WTC11 (cell line): Measurements from ENCODE around the gene MAP1B. TPM values are rescaled to one million over a fixed set of nuclear protein-coding genes. Genes with fewer than 3 reads are reported as not detected.
A peak's percentile ranks its signal among the peaks of the same experiment; 100 is the strongest.

Experiments
- ATAC-seq: fragments of 200-7000 bp; cut with Tn5 transposase; 2 replicates; pipeline ENCODE4 v1.10.0; 2021; ENCODE audit warnings: mild to moderate bottlenecking, moderate library complexity
- CTCF ChIA-PET: fragments of 300-600 bp; sonication (Branson Sonifier 250); formaldehyde crosslinking; loops from one replicate; lab custom pipeline; 2021; ENCODE audit warnings: antibody characterized with exemption; lab: Charles Lee
- POLR2A ChIA-PET: fragments of 350-600 bp; sonication (Branson Sonifier 250); formaldehyde crosslinking; loops from one replicate; lab custom pipeline; 2021; ENCODE audit warnings: antibody characterized with exemption; lab: Charles Lee
- DNase-seq: peaks from one replicate; pipeline ENCODE4 v3.0.0; 2021; ENCODE audit warnings: low spot score
- H3K27ac Mint-ChIP-seq: 2 replicates; pipeline ENCODE4 v1.8.0; 2021; ENCODE audit warnings: mixed read lengths
- H3K27me3 Mint-ChIP-seq: 2 replicates; pipeline ENCODE4 v1.8.0; 2021; ENCODE audit warnings: low read depth, mild to moderate bottlenecking, moderate library complexity, mixed read lengths
- H3K36me3 Mint-ChIP-seq: 2 replicates; pipeline ENCODE4 v1.8.0; 2021; ENCODE audit warnings: mixed read lengths
- H3K4me1 Mint-ChIP-seq: 2 replicates; pipeline ENCODE4 v1.8.0; 2022; ENCODE audit warnings: mixed read lengths
- H3K4me3 Mint-ChIP-seq: 2 replicates; pipeline ENCODE4 v1.8.0; 2021; ENCODE audit warnings: mild to moderate bottlenecking, moderate library complexity, mixed read lengths
- H3K9me3 Mint-ChIP-seq: 2 replicates; pipeline ENCODE4 v1.8.0; 2021; ENCODE audit warnings: mixed read lengths
- CBFB ChIP-seq: sonication (generic); formaldehyde crosslinking; IDR thresholded peaks from 2 replicates; pipeline ENCODE4 v1.8.1; 2022; ENCODE audit warnings: mild to moderate bottlenecking, low read depth, missing genetic modification reagents
- ELF4 ChIP-seq: sonication (generic); formaldehyde crosslinking; IDR thresholded peaks from 2 replicates; pipeline ENCODE4 v1.8.1; 2022; ENCODE audit warnings: low read depth, mild to moderate bottlenecking, moderate library complexity, missing genetic modification reagents
- ESRRA ChIP-seq: sonication (generic); formaldehyde crosslinking; IDR thresholded peaks from 2 replicates; pipeline ENCODE4 v1.8.1; 2022; ENCODE audit warnings: mild to moderate bottlenecking, missing genetic modification reagents, borderline replicate concordance
- ETV6 ChIP-seq: sonication (generic); formaldehyde crosslinking; IDR thresholded peaks from 2 replicates; pipeline ENCODE4 v1.8.1; 2022; ENCODE audit warnings: mild to moderate bottlenecking, missing genetic modification reagents
- HMGA2 ChIP-seq: fragments of 250-450 bp; sonication (Bioruptor Pico); IDR thresholded peaks from 2 replicates; pipeline ENCODE4 v1.4.0; 2021; ENCODE audit warnings: mild to moderate bottlenecking, moderate library complexity
- KAT7 ChIP-seq: sonication (generic); formaldehyde crosslinking; IDR thresholded peaks from 2 replicates; pipeline ENCODE4 v1.8.1; 2023; ENCODE audit warnings: missing genetic modification reagents, mild to moderate bottlenecking, borderline replicate concordance
- MXD4 ChIP-seq: fragments of 250-450 bp; sonication (Bioruptor Pico); IDR thresholded peaks from 2 replicates; pipeline ENCODE4 v1.8.0; 2021; ENCODE audit warnings: mild to moderate bottlenecking, moderate library complexity, borderline replicate concordance
- NFYB ChIP-seq: sonication (generic); formaldehyde crosslinking; conservative IDR thresholded peaks from 2 replicates; pipeline ENCODE4 v1.8.0; 2022; ENCODE audit warnings: low read depth, missing genetic modification reagents
- NR3C1 ChIP-seq: sonication (generic); formaldehyde crosslinking; conservative IDR thresholded peaks from 2 replicates; pipeline ENCODE4 v1.8.1; 2023; ENCODE audit warnings: low read depth, mild to moderate bottlenecking, missing genetic modification reagents
- RELA ChIP-seq: sonication (generic); formaldehyde crosslinking; IDR thresholded peaks from 2 replicates; pipeline ENCODE4 v1.8.1; 2022; ENCODE audit warnings: missing genetic modification reagents, mild to moderate bottlenecking, borderline replicate concordance
- TP53 ChIP-seq: sonication (generic); formaldehyde crosslinking; IDR thresholded peaks from 2 replicates; pipeline ENCODE4 v1.8.1; 2023; ENCODE audit warnings: mild to moderate bottlenecking, missing genetic modification reagents
- ZNF232 ChIP-seq: sonication (generic); formaldehyde crosslinking; IDR thresholded peaks from 2 replicates; pipeline ENCODE4 v1.8.0; 2022; ENCODE audit warnings: mild to moderate bottlenecking, missing genetic modification reagents
- ZNF317 ChIP-seq: sonication (generic); formaldehyde crosslinking; IDR thresholded peaks from 2 replicates; pipeline ENCODE4 v1.8.1; 2023; ENCODE audit warnings: low read depth, mild to moderate bottlenecking, moderate library complexity, missing genetic modification reagents, borderline replicate concordance
- ZNF671 ChIP-seq: fragments of 250-450 bp; sonication (Bioruptor Pico); IDR thresholded peaks from 2 replicates; pipeline ENCODE4 v1.8.0; 2021; ENCODE audit warnings: mild to moderate bottlenecking
- total RNA-seq: library from RNA; stranded (reverse); gene quantifications from 3 replicates; pipeline ENCODE4 v1.2.3, GENCODE V29; 2021
- TF ChIP-seq, protein P1 (sequence below): fragments of 200-600 bp; IDR thresholded peaks from 2 replicates; pipeline ENCODE4 v1.8.0; 2022; ENCODE audit warnings: antibody characterized with exemption
- TF ChIP-seq, protein P2 (sequence below): fragments of 250-450 bp; sonication (Bioruptor Pico); IDR thresholded peaks from 2 replicates; pipeline ENCODE4 v2.1.2; 2022; ENCODE audit warnings: mild to moderate bottlenecking, moderate library complexity
- TF ChIP-seq, protein P3 (sequence below): sonication (generic); formaldehyde crosslinking; IDR thresholded peaks from 2 replicates; pipeline ENCODE4 v1.8.1; 2022; ENCODE audit warnings: missing genetic modification reagents, borderline replicate concordance
- TF ChIP-seq, protein P4 (sequence below): sonication (generic); formaldehyde crosslinking; IDR thresholded peaks from 2 replicates; pipeline ENCODE4 v1.8.0; 2023; ENCODE audit warnings: missing genetic modification reagents
- TF ChIP-seq, protein P5 (sequence below): sonication (generic); formaldehyde crosslinking; IDR thresholded peaks from 2 replicates; pipeline ENCODE4 v1.8.0; 2022; ENCODE audit warnings: missing genetic modification reagents
- TF ChIP-seq, protein P6 (sequence below): sonication (generic); formaldehyde crosslinking; IDR thresholded peaks from 2 replicates; pipeline ENCODE4 v1.8.0; 2022; ENCODE audit warnings: mild to moderate bottlenecking, missing genetic modification reagents
- TF ChIP-seq, protein P7 (sequence below): sonication (generic); formaldehyde crosslinking; IDR thresholded peaks from 2 replicates; pipeline ENCODE4 v1.8.1; 2022; ENCODE audit warnings: low read depth, mild to moderate bottlenecking, moderate library complexity, missing genetic modification reagents, borderline replicate concordance

The MAP1B gene
- total RNA-seq, 1 experiment from 2014 or later: 95.0 TPM

DNA sequence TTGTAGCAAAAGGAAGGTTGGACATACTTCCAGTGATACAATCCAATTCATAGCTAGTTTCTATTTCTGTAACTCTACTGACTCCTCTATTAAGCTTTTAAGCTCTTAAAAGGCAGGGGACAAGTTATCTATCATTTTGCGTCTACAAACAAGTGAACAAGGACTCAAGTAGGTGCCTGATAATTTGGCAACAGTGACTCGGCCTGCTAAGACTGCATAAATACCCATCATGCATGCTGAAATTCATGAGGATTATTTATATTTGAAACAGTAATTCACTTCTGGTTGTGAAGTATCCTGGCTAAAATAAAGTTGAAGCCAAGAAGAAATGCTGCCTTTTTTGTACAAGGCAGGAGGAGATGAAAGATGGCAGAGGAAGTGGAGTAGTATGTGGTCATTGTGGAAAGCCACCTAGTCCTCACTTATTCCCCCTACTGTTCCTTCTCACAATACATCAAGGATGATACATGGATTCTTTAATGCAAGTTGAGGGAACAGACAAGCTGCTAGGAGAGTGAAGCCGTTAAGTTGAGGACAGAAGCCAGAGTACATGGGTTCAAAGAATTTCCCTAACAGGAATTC, 138.8 kb downstream of the MAP1B start:
- no peak overlapping the region for H3K4me3 Mint-ChIP-seq
- DNase-seq (no peak), ATAC-seq (no peak)
- no peaks in the 10 kb centered on the region for H3K27me3 Mint-ChIP-seq
- no peaks in the 10 kb centered on the region; the same call in 1 of the 2 replicates for H3K36me3 Mint-ChIP-seq
- H3K9me3 Mint-ChIP-seq: no peaks in the 10 kb centered on the region
- TF ChIP-seq, protein P1, sequence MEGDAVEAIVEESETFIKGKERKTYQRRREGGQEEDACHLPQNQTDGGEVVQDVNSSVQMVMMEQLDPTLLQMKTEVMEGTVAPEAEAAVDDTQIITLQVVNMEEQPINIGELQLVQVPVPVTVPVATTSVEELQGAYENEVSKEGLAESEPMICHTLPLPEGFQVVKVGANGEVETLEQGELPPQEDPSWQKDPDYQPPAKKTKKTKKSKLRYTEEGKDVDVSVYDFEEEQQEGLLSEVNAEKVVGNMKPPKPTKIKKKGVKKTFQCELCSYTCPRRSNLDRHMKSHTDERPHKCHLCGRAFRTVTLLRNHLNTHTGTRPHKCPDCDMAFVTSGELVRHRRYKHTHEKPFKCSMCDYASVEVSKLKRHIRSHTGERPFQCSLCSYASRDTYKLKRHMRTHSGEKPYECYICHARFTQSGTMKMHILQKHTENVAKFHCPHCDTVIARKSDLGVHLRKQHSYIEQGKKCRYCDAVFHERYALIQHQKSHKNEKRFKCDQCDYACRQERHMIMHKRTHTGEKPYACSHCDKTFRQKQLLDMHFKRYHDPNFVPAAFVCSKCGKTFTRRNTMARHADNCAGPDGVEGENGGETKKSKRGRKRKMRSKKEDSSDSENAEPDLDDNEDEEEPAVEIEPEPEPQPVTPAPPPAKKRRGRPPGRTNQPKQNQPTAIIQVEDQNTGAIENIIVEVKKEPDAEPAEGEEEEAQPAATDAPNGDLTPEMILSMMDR: no peak
- TF ChIP-seq NR3C1 (CRISPR knock-in tag): no peak
- TF ChIP-seq ZNF671 (CRISPR knock-in tag): no peak
- TF ChIP-seq TP53: no peak
- no peak for TF ChIP-seq ESRRA (CRISPR knock-in tag)
- no peak for TF ChIP-seq HMGA2 (CRISPR knock-in tag)
- TF ChIP-seq, protein P2, sequence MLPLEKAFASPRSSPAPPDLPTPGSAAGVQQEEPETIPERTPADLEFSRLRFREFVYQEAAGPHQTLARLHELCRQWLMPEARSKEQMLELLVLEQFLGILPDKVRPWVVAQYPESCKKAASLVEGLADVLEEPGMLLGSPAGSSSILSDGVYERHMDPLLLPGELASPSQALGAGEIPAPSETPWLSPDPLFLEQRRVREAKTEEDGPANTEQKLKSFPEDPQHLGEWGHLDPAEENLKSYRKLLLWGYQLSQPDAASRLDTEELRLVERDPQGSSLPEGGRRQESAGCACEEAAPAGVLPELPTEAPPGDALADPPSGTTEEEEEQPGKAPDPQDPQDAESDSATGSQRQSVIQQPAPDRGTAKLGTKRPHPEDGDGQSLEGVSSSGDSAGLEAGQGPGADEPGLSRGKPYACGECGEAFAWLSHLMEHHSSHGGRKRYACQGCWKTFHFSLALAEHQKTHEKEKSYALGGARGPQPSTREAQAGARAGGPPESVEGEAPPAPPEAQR: no peak
- TF ChIP-seq KAT7 (CRISPR knock-in tag): no peak
- POLR2A ChIA-PET: no interaction called here
- CTCF ChIA-PET: interaction anchor here (1.1 kb wide), 1 partner anchor 43 kb away, joined by 4 read pairs; no protein-coding TSS in a partner anchor
- H3K27ac Mint-ChIP-seq: peak overlapping the region; percentile 70
- H3K4me1 Mint-ChIP-seq: peaks cover 65% of the 10 kb centered on the region

DNA sequence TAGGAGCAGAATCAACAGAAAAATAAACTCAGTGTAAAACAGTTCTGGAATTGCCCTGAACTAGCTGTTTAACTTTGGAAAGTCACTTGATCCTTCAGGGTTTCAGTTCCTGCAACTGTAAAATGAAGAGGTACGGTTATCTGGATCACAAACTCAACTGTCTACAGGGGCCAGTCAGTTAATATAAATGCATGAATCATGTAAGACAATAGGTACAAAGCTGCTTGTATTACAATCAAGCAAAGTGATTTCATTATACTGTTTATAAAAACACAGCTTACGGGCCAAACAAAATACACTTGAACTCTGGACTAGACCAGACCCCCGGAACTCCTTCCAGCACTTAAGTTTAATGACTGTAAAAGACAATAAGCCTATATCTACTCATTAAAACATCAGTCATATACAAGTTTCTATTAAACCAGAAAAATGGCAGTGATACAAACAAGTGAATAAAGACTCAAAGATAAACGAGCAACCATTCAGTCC, 139.7 kb downstream of the MAP1B start:
- TF ChIP-seq ETV6 (CRISPR knock-in tag) (no peak), ZNF232 (no peak), RELA (CRISPR knock-in tag) (no peak), ELF4 (CRISPR knock-in tag) (no peak), CBFB (CRISPR knock-in tag) (no peak), NR3C1 (CRISPR knock-in tag) (no peak), NFYB (no peak), ZNF317 (CRISPR knock-in tag) (no peak), MXD4 (no peak)
- TF ChIP-seq, protein P3, sequence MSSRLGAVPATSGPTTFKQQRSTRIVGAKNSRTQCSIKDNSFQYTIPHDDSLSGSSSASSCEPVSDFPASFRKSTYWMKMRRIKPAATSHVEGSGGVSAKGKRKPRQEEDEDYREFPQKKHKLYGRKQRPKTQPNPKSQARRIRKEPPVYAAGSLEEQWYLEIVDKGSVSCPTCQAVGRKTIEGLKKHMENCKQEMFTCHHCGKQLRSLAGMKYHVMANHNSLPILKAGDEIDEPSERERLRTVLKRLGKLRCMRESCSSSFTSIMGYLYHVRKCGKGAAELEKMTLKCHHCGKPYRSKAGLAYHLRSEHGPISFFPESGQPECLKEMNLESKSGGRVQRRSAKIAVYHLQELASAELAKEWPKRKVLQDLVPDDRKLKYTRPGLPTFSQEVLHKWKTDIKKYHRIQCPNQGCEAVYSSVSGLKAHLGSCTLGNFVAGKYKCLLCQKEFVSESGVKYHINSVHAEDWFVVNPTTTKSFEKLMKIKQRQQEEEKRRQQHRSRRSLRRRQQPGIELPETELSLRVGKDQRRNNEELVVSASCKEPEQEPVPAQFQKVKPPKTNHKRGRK (CRISPR knock-in tag): no peak
- TF ChIP-seq, protein P4, sequence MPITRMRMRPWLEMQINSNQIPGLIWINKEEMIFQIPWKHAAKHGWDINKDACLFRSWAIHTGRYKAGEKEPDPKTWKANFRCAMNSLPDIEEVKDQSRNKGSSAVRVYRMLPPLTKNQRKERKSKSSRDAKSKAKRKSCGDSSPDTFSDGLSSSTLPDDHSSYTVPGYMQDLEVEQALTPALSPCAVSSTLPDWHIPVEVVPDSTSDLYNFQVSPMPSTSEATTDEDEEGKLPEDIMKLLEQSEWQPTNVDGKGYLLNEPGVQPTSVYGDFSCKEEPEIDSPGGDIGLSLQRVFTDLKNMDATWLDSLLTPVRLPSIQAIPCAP: no peak
- TF ChIP-seq, protein P5, sequence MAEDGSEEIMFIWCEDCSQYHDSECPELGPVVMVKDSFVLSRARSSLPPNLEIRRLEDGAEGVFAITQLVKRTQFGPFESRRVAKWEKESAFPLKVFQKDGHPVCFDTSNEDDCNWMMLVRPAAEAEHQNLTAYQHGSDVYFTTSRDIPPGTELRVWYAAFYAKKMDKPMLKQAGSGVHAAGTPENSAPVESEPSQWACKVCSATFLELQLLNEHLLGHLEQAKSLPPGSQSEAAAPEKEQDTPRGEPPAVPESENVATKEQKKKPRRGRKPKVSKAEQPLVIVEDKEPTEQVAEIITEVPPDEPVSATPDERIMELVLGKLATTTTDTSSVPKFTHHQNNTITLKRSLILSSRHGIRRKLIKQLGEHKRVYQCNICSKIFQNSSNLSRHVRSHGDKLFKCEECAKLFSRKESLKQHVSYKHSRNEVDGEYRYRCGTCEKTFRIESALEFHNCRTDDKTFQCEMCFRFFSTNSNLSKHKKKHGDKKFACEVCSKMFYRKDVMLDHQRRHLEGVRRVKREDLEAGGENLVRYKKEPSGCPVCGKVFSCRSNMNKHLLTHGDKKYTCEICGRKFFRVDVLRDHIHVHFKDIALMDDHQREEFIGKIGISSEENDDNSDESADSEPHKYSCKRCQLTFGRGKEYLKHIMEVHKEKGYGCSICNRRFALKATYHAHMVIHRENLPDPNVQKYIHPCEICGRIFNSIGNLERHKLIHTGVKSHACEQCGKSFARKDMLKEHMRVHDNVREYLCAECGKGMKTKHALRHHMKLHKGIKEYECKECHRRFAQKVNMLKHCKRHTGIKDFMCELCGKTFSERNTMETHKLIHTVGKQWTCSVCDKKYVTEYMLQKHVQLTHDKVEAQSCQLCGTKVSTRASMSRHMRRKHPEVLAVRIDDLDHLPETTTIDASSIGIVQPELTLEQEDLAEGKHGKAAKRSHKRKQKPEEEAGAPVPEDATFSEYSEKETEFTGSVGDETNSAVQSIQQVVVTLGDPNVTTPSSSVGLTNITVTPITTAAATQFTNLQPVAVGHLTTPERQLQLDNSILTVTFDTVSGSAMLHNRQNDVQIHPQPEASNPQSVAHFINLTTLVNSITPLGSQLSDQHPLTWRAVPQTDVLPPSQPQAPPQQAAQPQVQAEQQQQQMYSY (CRISPR knock-in tag): no peak
- TF ChIP-seq, protein P6, sequence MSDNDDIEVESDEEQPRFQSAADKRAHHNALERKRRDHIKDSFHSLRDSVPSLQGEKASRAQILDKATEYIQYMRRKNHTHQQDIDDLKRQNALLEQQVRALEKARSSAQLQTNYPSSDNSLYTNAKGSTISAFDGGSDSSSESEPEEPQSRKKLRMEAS: no peak
- TF ChIP-seq, protein P7, sequence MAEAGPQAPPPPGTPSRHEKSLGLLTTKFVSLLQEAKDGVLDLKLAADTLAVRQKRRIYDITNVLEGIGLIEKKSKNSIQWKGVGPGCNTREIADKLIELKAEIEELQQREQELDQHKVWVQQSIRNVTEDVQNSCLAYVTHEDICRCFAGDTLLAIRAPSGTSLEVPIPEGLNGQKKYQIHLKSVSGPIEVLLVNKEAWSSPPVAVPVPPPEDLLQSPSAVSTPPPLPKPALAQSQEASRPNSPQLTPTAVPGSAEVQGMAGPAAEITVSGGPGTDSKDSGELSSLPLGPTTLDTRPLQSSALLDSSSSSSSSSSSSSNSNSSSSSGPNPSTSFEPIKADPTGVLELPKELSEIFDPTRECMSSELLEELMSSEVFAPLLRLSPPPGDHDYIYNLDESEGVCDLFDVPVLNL (CRISPR knock-in tag): no peak
- Mint-ChIP-seq H3K4me1 (peaks cover 55% of the 10 kb centered on the region), H3K27ac (0 out of 2 replicates have a peak overlapping the region, but pooled peaks have one; percentile 54), H3K9me3 (no peaks in the 10 kb centered on the region), H3K36me3 (no peaks in the 10 kb centered on the region; the same call in 1 of the 2 replicates), H3K4me3 (no peak overlapping the region), H3K27me3 (no peaks in the 10 kb centered on the region)
- ATAC-seq (no peak), DNase-seq (no peak)
- POLR2A ChIA-PET: no interaction called here
- CTCF ChIA-PET: no interaction called here
